Effector memory CD8-positive, alpha-beta T cell (primary cell): Measurements from ENCODE around the gene LUZP4.

Experiments used
- ATAC-seq: fragments of 150-1000 bp; cut with Tn5 transposase; replicated peaks from 2 replicates; pipeline ENCODE4 v1.10.0; 2021; ENCODE audit warnings: mild to moderate bottlenecking, moderate library complexity
- DNase-seq, 3 experiments: peaks; one replicate each; pipeline ENCODE4 v3.0.0; 2021
- H3K27ac Mint-ChIP-seq, 2 donors: one replicate each; pipeline ENCODE4 v1.8.0; 2022; ENCODE audit warnings: mild to moderate bottlenecking in 2 of 2, mixed read lengths in 2 of 2, moderate library complexity in 2 of 2
- H3K27me3 Mint-ChIP-seq, 2 donors: one replicate each; pipeline ENCODE4 v1.8.0; 2022; ENCODE audit warnings: mixed read lengths in 2 of 2
- H3K36me3 Mint-ChIP-seq: one replicate; pipeline ENCODE4 v1.8.0; 2022; ENCODE audit warnings: mild to moderate bottlenecking, moderate library complexity, mixed read lengths; ENCODE audit not compliant: insufficient read depth
- H3K4me1 Mint-ChIP-seq, 2 donors: one replicate each; pipeline ENCODE4 v1.8.0; 2022; ENCODE audit warnings: low read depth in 2 of 2, mixed read lengths in 2 of 2
- H3K4me3 Mint-ChIP-seq, 2 donors: one replicate each; pipeline ENCODE4 v1.8.0; 2022; ENCODE audit warnings: mild to moderate bottlenecking in 2 of 2, mixed read lengths in 2 of 2, moderate library complexity in 2 of 2
- H3K9me3 Mint-ChIP-seq, 2 donors: one replicate each; pipeline ENCODE4 v1.8.0; 2022; ENCODE audit warnings: mixed read lengths in 2 of 2
- total RNA-seq, 9 experiments: gene quantifications; one replicate each; lab custom pipeline; 2026; lab: John Stamatoyannopoulos, UW

LUZP4 gene, protein sequence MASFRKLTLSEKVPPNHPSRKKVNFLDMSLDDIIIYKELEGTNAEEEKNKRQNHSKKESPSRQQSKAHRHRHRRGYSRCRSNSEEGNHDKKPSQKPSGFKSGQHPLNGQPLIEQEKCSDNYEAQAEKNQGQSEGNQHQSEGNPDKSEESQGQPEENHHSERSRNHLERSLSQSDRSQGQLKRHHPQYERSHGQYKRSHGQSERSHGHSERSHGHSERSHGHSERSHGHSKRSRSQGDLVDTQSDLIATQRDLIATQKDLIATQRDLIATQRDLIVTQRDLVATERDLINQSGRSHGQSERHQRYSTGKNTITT
- 0 reads per million in 9 experiments for total RNA-seq

DNA sequence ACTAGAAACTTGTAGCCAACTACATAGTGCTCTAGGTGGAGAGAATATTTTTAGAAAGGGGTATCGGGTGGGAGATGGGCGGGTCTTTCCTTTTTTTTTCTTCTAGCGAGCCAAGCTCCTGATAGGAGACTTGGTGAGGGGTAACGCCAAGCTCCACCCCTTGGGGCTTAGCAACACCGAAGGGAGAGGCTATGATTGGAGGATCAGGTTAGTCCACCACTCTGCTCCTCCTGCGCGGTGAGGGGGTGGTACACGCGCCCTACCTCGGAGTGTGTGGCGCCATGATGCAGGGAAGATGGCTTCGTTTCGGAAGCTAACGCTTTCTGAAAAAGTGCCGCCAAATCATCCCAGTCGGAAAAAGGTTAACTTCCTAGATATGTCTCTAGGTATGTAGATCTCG lies at the start of gene LUZP4:
Gene LUZP4, plus strand, starts transcription at position 251 of the 400 bp plus-strand sequence. Its CDS starts 45 bp downstream, at position 296.
- Mint-ChIP-seq H3K4me1 (no peaks in the 10 kb centered on the region), H3K27ac (no peak within 1 kb of the TSS), H3K36me3 (no peaks in the 10 kb centered on the region)

DNA sequence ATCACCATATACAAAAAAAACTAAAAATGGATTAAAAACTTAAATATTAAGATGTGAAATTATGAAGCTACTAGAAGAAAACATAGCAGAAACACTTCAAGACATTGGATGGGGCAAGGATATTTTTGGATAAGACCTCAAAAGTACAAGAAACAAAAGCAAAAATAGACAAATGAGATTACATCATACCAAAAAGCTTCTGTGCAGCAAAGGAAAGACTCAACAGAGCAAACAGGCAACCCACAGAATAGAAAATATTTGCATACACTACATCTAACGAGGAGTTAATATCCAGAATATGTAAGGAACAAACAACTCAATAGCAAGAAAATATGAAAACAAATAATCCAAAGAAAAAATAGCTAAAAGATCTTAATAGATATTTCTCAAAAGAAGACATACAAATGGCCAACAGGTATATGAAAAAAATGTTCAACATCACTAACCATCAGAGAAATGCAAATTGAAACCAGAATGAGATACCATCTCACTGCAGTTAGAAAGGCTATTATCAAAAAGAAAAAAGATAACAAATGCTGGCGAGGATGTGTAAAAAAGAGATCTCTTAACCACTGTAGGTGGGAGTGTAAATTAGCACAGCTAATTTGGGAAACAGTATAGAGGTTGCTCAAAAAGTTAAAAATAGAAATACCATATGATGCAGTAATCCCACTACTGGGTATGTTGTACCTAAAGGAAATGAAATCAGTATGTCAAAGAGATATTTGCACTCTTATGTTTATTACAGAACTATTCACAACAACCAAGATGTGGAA lies 37.9 kb upstream of the LUZP4 start:
- Mint-ChIP-seq H3K36me3 (no peaks in the 10 kb centered on the region), H3K4me1 (no peaks in the 10 kb centered on the region), H3K9me3 (peaks cover 0 to 2% of the 10 kb centered on the region in 2 donors), H3K4me3 (no peak overlapping the region), H3K27ac (no peak overlapping the region), H3K27me3 (no peaks in the 10 kb centered on the region)
- DNase-seq = no peak
- ATAC-seq = no peak

More for the DNA sequence above, at the start of gene LUZP4:
- peaks cover 0 to 8% of the 10 kb centered on the region in 2 donors for H3K9me3 Mint-ChIP-seq
- no peak for DNase-seq
- H3K27me3 Mint-ChIP-seq = no peaks in the 10 kb centered on the region
- no peak within 1 kb of the TSS for H3K4me3 Mint-ChIP-seq
- no peak for ATAC-seq

DNA sequence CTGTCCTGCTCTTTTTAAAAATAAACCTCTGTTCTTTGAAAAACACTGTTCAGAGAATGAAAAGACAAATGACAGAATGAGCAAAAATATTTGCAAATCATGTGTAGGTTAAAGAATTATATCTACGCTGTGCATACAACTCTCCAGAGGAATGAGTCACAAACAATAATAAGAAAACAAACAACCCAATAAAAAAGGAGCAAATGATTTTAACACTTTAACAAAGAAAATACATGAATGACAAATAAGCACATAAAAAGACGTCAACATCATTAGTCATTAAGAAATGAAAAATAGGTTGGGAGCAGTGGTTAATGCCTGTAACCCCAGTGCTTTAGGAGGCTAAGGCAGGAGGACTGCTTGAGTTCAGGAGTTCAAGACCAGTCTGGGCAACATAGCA lies 34.5 kb upstream of the LUZP4 start:
- H3K4me1 Mint-ChIP-seq = no peaks in the 10 kb centered on the region
- DNase-seq (no peak), ATAC-seq (no peak)
- no peaks in the 10 kb centered on the region for H3K27me3 Mint-ChIP-seq
- H3K27ac Mint-ChIP-seq = no peak overlapping the region
- H3K36me3 Mint-ChIP-seq = peaks cover 2% of the 10 kb centered on the region
- peaks cover 4 to 10% of the 10 kb centered on the region in 2 donors for H3K9me3 Mint-ChIP-seq
- H3K4me3 Mint-ChIP-seq = no peak overlapping the region

DNA sequence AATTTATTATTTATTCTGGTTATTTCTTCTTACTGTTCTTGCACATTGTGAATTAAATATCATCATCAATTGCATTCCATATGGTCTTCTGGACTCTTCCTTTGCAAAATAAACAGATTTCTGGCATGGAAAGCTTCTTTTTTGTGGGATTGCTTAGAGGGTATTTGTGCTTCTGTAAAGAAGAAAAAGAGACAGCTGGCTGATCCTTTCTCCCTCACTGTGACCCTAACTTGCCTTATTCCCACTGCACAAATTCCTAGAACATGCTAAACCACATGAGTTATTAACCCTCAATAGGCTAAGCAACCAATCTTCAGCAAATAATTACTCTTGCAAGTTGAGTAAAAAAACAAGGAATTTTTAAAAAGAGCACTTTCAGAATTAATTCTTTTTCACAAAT lies 31.8 kb upstream of the LUZP4 start:
- no peak for ATAC-seq
- H3K4me1 Mint-ChIP-seq = no peaks in the 10 kb centered on the region

DNA sequence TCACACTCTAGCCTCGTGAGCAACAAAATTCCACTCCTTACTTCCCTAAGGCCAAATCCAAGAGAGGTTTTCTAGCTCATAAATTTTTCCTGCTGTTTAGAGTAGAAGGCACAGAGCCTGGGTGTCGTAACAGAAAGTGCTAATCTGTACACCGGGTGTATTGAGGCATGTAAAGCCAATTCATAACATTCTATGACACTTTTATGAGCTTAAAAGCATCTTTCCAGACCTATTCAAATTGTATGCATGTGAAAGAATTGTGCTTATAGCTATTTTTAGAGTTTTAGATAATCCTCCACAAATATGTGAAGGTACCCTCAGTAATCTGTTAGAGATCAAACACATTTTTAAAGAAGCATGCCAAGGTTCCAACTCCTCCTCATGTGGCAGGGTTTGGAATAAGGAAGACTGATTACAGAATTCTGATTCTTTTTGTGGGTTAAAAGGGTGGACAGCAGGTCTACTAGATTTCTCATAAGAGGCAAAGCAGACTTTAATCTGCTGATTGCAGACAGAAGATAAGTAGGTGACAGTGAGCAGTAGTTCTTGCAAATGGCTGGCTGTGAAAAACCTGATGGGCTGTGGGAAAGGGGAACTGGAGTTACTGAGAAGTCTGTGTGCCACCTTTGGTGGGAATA lies 30.2 kb upstream of the LUZP4 start:
- no peaks in the 10 kb centered on the region for H3K4me1 Mint-ChIP-seq
- ATAC-seq (no peak), DNase-seq (no peak)
- no peak overlapping the region for H3K27ac Mint-ChIP-seq
- peaks cover 2% of the 10 kb centered on the region for H3K36me3 Mint-ChIP-seq
- no peaks in the 10 kb centered on the region for H3K27me3 Mint-ChIP-seq
- peaks cover 7 to 18% of the 10 kb centered on the region in 2 donors for H3K9me3 Mint-ChIP-seq
- H3K4me3 Mint-ChIP-seq = no peak overlapping the region

More for the DNA sequence above, 31.8 kb upstream of the LUZP4 start:
- H3K9me3 Mint-ChIP-seq = peaks cover 7 to 16% of the 10 kb centered on the region in 2 donors
- DNase-seq = no peak
- H3K4me3 Mint-ChIP-seq = no peak overlapping the region
- H3K27me3 Mint-ChIP-seq = no peaks in the 10 kb centered on the region
- H3K27ac Mint-ChIP-seq = no peak overlapping the region
- peaks cover 2% of the 10 kb centered on the region for H3K36me3 Mint-ChIP-seq

DNA sequence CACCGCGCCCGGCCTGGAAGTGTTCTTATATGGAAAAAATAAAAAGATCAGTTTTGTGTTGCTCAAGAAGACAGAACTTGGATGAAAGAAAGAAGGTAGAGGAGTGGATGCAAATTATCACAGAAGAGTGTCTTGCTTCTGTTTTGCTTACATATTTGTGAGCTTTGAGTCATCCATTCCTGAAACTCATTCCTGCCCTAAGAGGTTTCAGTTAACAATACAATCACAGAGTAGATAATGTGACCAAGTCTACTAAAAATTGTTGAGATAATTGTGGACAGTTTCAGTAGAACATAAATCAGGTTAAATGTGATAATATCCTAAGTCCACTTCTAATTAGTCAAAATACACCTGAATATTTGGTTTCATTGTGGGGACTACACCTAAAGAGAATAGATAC lies 29.2 kb upstream of the LUZP4 start:
- Mint-ChIP-seq H3K9me3 (peaks cover 5 to 18% of the 10 kb centered on the region in 2 donors), H3K27me3 (no peaks in the 10 kb centered on the region), H3K4me3 (no peak overlapping the region), H3K4me1 (no peaks in the 10 kb centered on the region), H3K27ac (no peak overlapping the region), H3K36me3 (peaks cover 2% of the 10 kb centered on the region)
- DNase-seq = no peak
- ATAC-seq = no peak

DNA sequence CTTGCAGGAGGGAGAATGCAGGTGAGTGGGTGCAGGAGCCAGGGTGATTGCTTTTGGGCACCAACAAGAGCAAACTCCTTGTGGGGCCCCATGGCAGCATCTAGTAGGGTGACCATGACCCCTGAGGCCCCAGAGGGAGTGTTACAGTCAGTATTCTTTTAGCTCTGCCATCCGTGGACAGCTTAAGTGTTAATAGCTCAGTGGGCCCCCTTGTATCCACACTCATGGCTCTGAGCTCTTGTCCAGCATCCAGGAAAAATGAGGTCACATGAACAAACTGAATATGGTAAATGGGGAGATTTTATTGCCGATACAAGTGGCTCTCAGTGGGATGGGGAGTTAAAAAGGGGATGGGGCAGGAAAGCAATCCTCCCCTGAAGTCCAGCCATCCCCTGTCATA lies 28.4 kb upstream of the LUZP4 start:
- H3K36me3 Mint-ChIP-seq = peaks cover 2% of the 10 kb centered on the region
- no peak for ATAC-seq
- no peaks in the 10 kb centered on the region for H3K4me1 Mint-ChIP-seq
- H3K27me3 Mint-ChIP-seq = no peaks in the 10 kb centered on the region
- H3K9me3 Mint-ChIP-seq = peaks cover 5 to 18% of the 10 kb centered on the region in 2 donors
- no peak overlapping the region for H3K27ac Mint-ChIP-seq
- no peak for DNase-seq
- H3K4me3 Mint-ChIP-seq = no peak overlapping the region

DNA sequence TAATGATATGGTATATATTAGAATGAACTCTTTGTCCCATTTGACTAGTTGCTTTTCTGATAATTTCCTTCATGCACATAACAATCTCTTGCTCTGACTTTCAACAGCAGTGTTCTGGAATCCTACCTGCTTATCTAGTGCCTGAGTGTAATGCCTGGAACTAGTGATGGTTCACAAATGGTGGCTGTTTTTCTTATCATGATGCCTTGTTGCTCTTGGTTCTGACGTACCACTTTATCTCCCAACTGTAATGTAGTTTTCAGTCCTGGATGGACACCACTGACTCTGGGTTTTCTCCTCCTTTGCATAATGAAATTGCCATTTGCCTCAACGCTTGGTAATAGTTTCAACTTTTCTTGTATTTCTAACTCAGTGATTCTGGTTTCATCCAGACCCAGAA lies 25.5 kb upstream of the LUZP4 start:
- H3K9me3 Mint-ChIP-seq = peaks cover 3 to 9% of the 10 kb centered on the region in 2 donors
- no peak overlapping the region for H3K4me3 Mint-ChIP-seq
- DNase-seq = no peak
- H3K27me3 Mint-ChIP-seq = no peaks in the 10 kb centered on the region
- no peak overlapping the region for H3K27ac Mint-ChIP-seq
- H3K4me1 Mint-ChIP-seq = no peaks in the 10 kb centered on the region
- H3K36me3 Mint-ChIP-seq = no peaks in the 10 kb centered on the region
- ATAC-seq = no peak

DNA sequence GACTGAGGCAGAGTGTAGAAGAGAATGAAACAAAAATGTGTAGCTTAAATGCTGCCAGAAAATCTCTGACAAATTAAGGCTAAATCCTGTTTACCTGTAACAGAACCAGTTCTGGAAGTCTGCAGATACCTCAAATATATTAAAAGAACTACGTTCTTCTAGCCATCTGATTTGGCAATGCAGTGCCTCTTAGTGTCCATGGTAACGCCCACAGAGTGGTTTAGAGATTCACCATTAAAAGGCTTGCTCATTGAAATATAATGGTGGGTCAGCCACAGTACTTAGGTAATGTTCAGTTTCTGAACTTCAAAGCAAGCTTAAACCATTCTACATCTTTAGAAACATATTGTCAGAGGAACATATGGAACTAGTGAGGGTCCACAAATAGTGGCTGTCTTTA lies 23.2 kb upstream of the LUZP4 start:
- Mint-ChIP-seq H3K4me3 (no peak overlapping the region), H3K9me3 (peaks cover 3 to 8% of the 10 kb centered on the region in 2 donors), H3K27me3 (no peaks in the 10 kb centered on the region), H3K4me1 (no peaks in the 10 kb centered on the region), H3K27ac (no peak overlapping the region), H3K36me3 (no peaks in the 10 kb centered on the region)
- ATAC-seq (no peak), DNase-seq (no peak)

DNA sequence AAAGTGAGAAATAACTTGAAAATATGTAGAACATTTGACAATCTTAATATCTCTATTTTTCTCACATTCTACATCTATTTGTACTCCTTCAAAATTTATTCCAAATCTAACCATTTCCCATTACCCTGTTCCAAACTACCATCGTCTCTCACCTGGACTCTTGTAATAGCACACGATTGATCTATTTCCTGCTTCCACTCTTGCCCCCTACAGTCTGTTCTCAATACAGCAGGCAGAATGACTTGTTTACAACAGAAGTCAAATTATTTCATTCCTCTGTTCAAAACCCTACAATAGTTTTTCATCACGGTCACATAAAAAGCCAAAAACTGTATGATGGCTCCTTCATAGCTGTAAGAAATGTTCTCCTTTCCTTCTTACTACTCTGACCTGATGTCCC lies 21.1 kb upstream of the LUZP4 start:
- H3K4me3 Mint-ChIP-seq = no peak overlapping the region
- no peaks in the 10 kb centered on the region for H3K27me3 Mint-ChIP-seq
- H3K9me3 Mint-ChIP-seq = no peaks in the 10 kb centered on the region
- DNase-seq = no peak
- no peaks in the 10 kb centered on the region for H3K4me1 Mint-ChIP-seq
- H3K36me3 Mint-ChIP-seq = no peaks in the 10 kb centered on the region
- no peak for ATAC-seq
- no peak overlapping the region for H3K27ac Mint-ChIP-seq

DNA sequence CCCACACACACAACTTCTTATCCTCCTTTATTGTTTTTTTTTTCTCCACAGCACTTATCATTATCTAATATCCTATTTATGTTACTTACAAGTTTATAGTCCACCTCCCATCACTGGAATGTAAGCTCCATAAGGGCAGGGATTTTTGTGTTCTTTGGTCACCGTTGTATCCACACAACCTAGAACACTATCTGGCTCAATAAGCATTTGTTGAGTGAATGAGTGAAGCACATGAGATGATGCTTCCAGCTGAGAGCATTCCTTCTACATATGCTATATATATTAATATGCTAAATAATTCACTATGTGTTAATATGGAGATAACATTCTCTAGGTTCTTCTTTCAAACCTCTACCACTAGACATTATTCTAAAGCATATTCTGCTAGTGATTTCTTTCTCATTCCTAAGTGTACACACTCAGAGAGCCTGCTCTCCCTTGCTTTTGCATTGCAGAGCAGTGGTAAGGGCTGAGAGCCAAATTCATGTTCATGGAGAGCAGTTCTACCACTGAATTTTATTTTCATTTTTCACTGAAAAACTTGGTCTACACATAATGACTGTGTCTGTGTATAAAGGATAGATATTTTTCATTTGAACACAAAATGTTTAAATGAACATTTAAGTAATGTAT lies 20.3 kb upstream of the LUZP4 start:
- no peaks in the 10 kb centered on the region for H3K27me3 Mint-ChIP-seq
- no peaks in the 10 kb centered on the region for H3K4me1 Mint-ChIP-seq
- no peaks in the 10 kb centered on the region for H3K36me3 Mint-ChIP-seq
- DNase-seq (no peak), ATAC-seq (no peak)
- H3K4me3 Mint-ChIP-seq = no peak overlapping the region
- H3K27ac Mint-ChIP-seq = no peak overlapping the region
- no peaks in the 10 kb centered on the region for H3K9me3 Mint-ChIP-seq

DNA sequence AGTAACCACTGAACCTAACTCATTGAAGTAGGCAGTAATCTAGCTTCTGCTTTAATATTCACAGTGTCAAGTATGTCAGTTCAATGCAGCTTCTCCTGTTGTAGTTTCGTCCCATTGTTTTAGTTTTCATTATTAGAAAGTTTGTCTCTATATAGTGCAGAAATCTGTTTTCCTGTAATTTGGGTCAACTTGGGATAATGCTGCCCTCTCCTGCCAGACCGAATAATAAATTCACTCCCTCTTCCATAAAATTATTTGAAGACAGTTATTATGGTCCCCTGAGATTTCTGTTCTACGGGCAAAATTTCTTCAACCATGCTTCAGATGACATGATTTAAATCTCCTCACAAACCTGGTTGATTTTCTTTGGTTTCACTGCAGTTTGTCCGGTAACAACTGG lies 4.6 kb upstream of the LUZP4 start:
- ATAC-seq (no peak), DNase-seq (no peak)
- Mint-ChIP-seq H3K36me3 (no peaks in the 10 kb centered on the region), H3K4me1 (no peaks in the 10 kb centered on the region), H3K4me3 (no peak overlapping the region), H3K27me3 (no peaks in the 10 kb centered on the region), H3K27ac (no peak overlapping the region), H3K9me3 (peaks cover 0 to 8% of the 10 kb centered on the region in 2 donors)

DNA sequence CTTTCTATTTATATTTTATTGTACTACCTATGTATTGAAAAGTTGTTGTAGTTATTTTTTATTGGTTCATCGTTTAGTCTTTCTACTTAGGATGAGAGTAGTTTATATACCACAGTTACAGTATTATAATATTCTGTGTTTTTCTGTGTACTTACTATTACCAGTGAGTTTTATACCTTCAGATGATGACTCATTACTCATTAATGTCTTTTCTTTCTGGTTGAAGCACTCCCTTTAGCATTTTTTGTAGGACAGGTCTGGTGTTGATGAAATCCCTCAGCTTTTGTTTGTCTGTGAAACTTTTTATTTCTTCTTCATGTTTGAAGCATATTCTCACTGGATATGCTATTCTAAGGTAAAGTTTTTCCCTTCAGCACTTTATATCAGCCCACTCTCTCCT lies 7.7 kb downstream of the LUZP4 start:
- Mint-ChIP-seq H3K4me1 (no peaks in the 10 kb centered on the region), H3K9me3 (no peaks in the 10 kb centered on the region), H3K4me3 (no peak overlapping the region), H3K27me3 (no peaks in the 10 kb centered on the region), H3K27ac (no peak overlapping the region), H3K36me3 (no peaks in the 10 kb centered on the region)
- DNase-seq (no peak), ATAC-seq (no peak)
